Measurements from ENCODE around the gene RGS16.

Gene RGS16

GRCh38 chr1:182580736-182581135 lies 23.5 kb downstream of the RGS16 start:
- DNase-seq (ENCODE audit: low read depth, low spot score), result no peak

GRCh38 chr1:182575540-182576149 lies 28.5 kb downstream of the RGS16 start:
- DNase-seq (ENCODE audit: low read depth, low spot score), result no peak

GRCh38 chr1:182574156-182574555 lies 30.0 kb downstream of the RGS16 start:
- DNase-seq (ENCODE audit: low read depth, low spot score), result no peak

- no peak for DNase-seq (ENCODE audit: low read depth, low spot score)
Measured at GRCh38 chr1:182570611-182570970, 33.6 kb downstream of the RGS16 start.

GRCh38 chr1:182569939-182570610 lies 34.1 kb downstream of the RGS16 start:
- DNase-seq (ENCODE audit: low read depth, low spot score), result no peak

- DNase-seq (ENCODE audit: low read depth, low spot score), result no peak
Measured at GRCh38 chr1:182568647-182569284, 35.4 kb downstream of the RGS16 start.

- no peak for DNase-seq (ENCODE audit: low read depth, low spot score)
Measured at GRCh38 chr1:182567629-182568028, 36.6 kb downstream of the RGS16 start.

GRCh38 chr1:182565537-182565936 lies 38.7 kb downstream of the RGS16 start:
- no peak for DNase-seq (ENCODE audit: low read depth, low spot score)

GRCh38 chr1:182564406-182565004 lies 39.7 kb downstream of the RGS16 start:
- no peak for DNase-seq (ENCODE audit: low read depth, low spot score)

GRCh38 chr1:182563095-182563494 lies 41.1 kb downstream of the RGS16 start:
- no peak for DNase-seq (ENCODE audit: low read depth, low spot score)

GRCh38 chr1:182561456-182561855 lies 42.7 kb downstream of the RGS16 start:
- DNase-seq (ENCODE audit: low read depth, low spot score), result no peak

- no peak for DNase-seq (ENCODE audit: low read depth, low spot score)
Measured at GRCh38 chr1:182560392-182560984, 43.7 kb downstream of the RGS16 start.

- no peak for DNase-seq (ENCODE audit: low read depth, low spot score)
Measured at GRCh38 chr1:182556279-182556678, 47.9 kb downstream of the RGS16 start.

- no peak for DNase-seq (ENCODE audit: low read depth, low spot score)
Measured at GRCh38 chr1:182555493-182555892, 48.7 kb downstream of the RGS16 start.

- no peak for DNase-seq (ENCODE audit: low read depth, low spot score)
Measured at GRCh38 chr1:182552527-182552926, 51.7 kb downstream of the RGS16 start.

- no peak for DNase-seq (ENCODE audit: low read depth, low spot score)
Measured at GRCh38 chr1:182549811-182550210, 54.4 kb downstream of the RGS16 start.

GRCh38 chr1:182549346-182549745 lies 54.8 kb downstream of the RGS16 start:
- DNase-seq (ENCODE audit: low read depth, low spot score), result no peak
